HEK293 (cell line): ENCODE data around the gene RAC3.

Source experiments
- CTCF ChIA-PET: fragments of 350-600 bp; formaldehyde crosslinking; extraction: SDS; loops from one replicate; lab custom pipeline; 2021; ENCODE audit warnings: antibody characterized with exemption; lab: Yijun Ruan, JAX
- POLR2A ChIA-PET: fragments of 300-600 bp; formaldehyde crosslinking; extraction: SDS; loops from one replicate; lab custom pipeline; 2020; ENCODE audit warnings: antibody characterized with exemption, inconsistent platforms; lab: Yijun Ruan, JAX
- H3K27ac ChIP-seq: fragments of 200-500 bp; sonication (Bioruptor generic); 2 replicates; pipeline ENCODE4 v1.5.1; 2014; ENCODE audit warnings: low read depth, low read length, control low read depth, inconsistent platforms; ENCODE audit errors: extremely low read depth
- H3K36me3 ChIP-seq, 2 experiments: fragments of 200-500 bp in 1 of 2; sonication (Bioruptor generic) in 1 of 2; 1 replicate in 1 of 2; 2 replicates in 1 of 2; pipeline ENCODE4 v1.5.1; 2014 to 2017; ENCODE audit warnings: inconsistent platforms in 2 of 2, low read length in 2 of 2; ENCODE audit not compliant: control insufficient read depth in 2 of 2, insufficient read depth in 1 of 2
- H3K4me1 ChIP-seq: fragments of 200-500 bp; sonication (Bioruptor generic); 2 replicates; pipeline ENCODE4 v1.5.1; 2014; ENCODE audit warnings: mild to moderate bottlenecking, low read length, inconsistent platforms; ENCODE audit not compliant: control insufficient read depth, insufficient read depth
- H3K4me3 ChIP-seq: 2 replicates; pipeline ENCODE4 v1.5.1; 2011; ENCODE audit warnings: low read depth, mild to moderate bottlenecking, control low read depth, low read length, moderate library complexity
- H3K9me3 ChIP-seq: fragments of 200-500 bp; sonication (Bioruptor generic); 2 replicates; pipeline ENCODE4 v1.5.1; 2014; ENCODE audit warnings: low read depth, low read length, inconsistent platforms; ENCODE audit not compliant: control insufficient read depth, insufficient read depth
- ATF2 ChIP-seq: fragments of 450-650 bp; formaldehyde crosslinking; IDR thresholded peaks from 2 replicates; pipeline ENCODE4 v1.5.1; 2016; ENCODE audit warnings: missing biosample characterization, missing genetic modification characterization, low read depth
- ELK4 ChIP-seq: IDR thresholded peaks from 2 replicates; pipeline ENCODE4 v1.6.1; 2011; ENCODE audit warnings: mild to moderate bottlenecking, low read depth, low read length, borderline replicate concordance
- FEZF1 ChIP-seq: fragments of 450-650 bp; formaldehyde crosslinking; IDR thresholded peaks from 2 replicates; pipeline ENCODE4 v1.5.1; 2016; ENCODE audit warnings: missing biosample characterization, missing genetic modification characterization
- GLI2 ChIP-seq: fragments of 450-650 bp; formaldehyde crosslinking; IDR thresholded peaks from 2 replicates; pipeline ENCODE4; 2017; ENCODE audit warnings: missing biosample characterization, missing genetic modification characterization, low read depth, borderline replicate concordance
- GLIS1 ChIP-seq: fragments of 450-650 bp; formaldehyde crosslinking; IDR thresholded peaks from 2 replicates; pipeline ENCODE4 v1.5.1; 2016; ENCODE audit warnings: missing biosample characterization, missing genetic modification characterization
- KLF17 ChIP-seq: fragments of 450-650 bp; formaldehyde crosslinking; IDR thresholded peaks from 2 replicates; pipeline ENCODE4 v1.5.1; 2016; ENCODE audit warnings: missing biosample characterization, missing genetic modification characterization
- KLF8 ChIP-seq: fragments of 450-650 bp; formaldehyde crosslinking; IDR thresholded peaks from 2 replicates; pipeline ENCODE4 v1.5.1; 2016; ENCODE audit warnings: missing biosample characterization, missing genetic modification characterization
- PATZ1 ChIP-seq: fragments of 450-650 bp; formaldehyde crosslinking; IDR thresholded peaks from 2 replicates; pipeline ENCODE4 v1.5.1; 2016; ENCODE audit warnings: missing biosample characterization, missing genetic modification characterization
- SCRT1 ChIP-seq: fragments of 450-650 bp; formaldehyde crosslinking; IDR thresholded peaks from 2 replicates; pipeline ENCODE4 v1.5.1; 2016; ENCODE audit warnings: missing biosample characterization, missing genetic modification characterization, borderline replicate concordance
- ZBTB21 ChIP-seq: fragments of 450-650 bp; formaldehyde crosslinking; IDR thresholded peaks from 2 replicates; pipeline ENCODE4 v1.5.1; 2017; ENCODE audit warnings: missing biosample characterization, missing genetic modification characterization
- ZBTB49 ChIP-seq: fragments of 450-650 bp; formaldehyde crosslinking; IDR thresholded peaks from 2 replicates; pipeline ENCODE4 v1.5.1; 2016; ENCODE audit warnings: missing biosample characterization, missing genetic modification characterization, low read depth
- ZNF280D ChIP-seq: fragments of 450-650 bp; formaldehyde crosslinking; IDR thresholded peaks from 2 replicates; pipeline ENCODE4 v1.5.1; 2016; ENCODE audit warnings: missing biosample characterization, missing genetic modification characterization
- ZNF335 ChIP-seq: fragments of 450-650 bp; formaldehyde crosslinking; conservative IDR thresholded peaks from 2 replicates; pipeline ENCODE4 v1.5.1; 2016; ENCODE audit warnings: missing biosample characterization, missing genetic modification characterization
- ZNF416 ChIP-seq: fragments of 450-650 bp; formaldehyde crosslinking; IDR thresholded peaks from 2 replicates; pipeline ENCODE4 v1.5.1; 2016; ENCODE audit warnings: missing biosample characterization, missing genetic modification characterization
- ZNF433 ChIP-seq: fragments of 450-650 bp; formaldehyde crosslinking; IDR thresholded peaks from 2 replicates; pipeline ENCODE4 v1.5.1; 2016; ENCODE audit warnings: missing biosample characterization, missing genetic modification characterization, low read depth
- ZNF518A ChIP-seq: fragments of 450-650 bp; formaldehyde crosslinking; conservative IDR thresholded peaks from 2 replicates; pipeline ENCODE4 v1.5.1; 2016; ENCODE audit warnings: low read depth, missing biosample characterization, missing genetic modification characterization
- ZNF521 ChIP-seq: fragments of 450-650 bp; formaldehyde crosslinking; IDR thresholded peaks from 2 replicates; pipeline ENCODE4 v1.5.1; 2017; ENCODE audit warnings: missing biosample characterization, mild to moderate bottlenecking, missing genetic modification characterization
- ZNF555 ChIP-seq: fragments of 450-650 bp; formaldehyde crosslinking; conservative IDR thresholded peaks from 2 replicates; pipeline ENCODE4 v1.5.1; 2017; ENCODE audit warnings: missing biosample characterization, mild to moderate bottlenecking, missing genetic modification characterization, inconsistent platforms
- ZNF747 ChIP-seq: fragments of 450-650 bp; formaldehyde crosslinking; IDR thresholded peaks from 2 replicates; pipeline ENCODE4 v1.5.1; 2016; ENCODE audit warnings: missing biosample characterization, missing genetic modification characterization
- ZSCAN16 ChIP-seq: fragments of 450-650 bp; formaldehyde crosslinking; IDR thresholded peaks from 2 replicates; pipeline ENCODE4 v1.5.1; 2016; ENCODE audit warnings: missing biosample characterization, missing genetic modification characterization

RAC3 gene

GRCh38 chr17:81983639-81984373, 47.7 kb upstream of the RAC3 start:
- H3K9me3 ChIP-seq: no peaks in the 10 kb centered on the region
- no peak for TF ChIP-seq ZNF747 (tag by site-specific recombination)
- no peak for TF ChIP-seq PATZ1 (tag by site-specific recombination)
- TF ChIP-seq ATF2 (tag by site-specific recombination): no peak
- no peak for TF ChIP-seq SCRT1 (tag by site-specific recombination)
- no peak for TF ChIP-seq ZNF416
- no peak for TF ChIP-seq ZBTB49
- no peak for TF ChIP-seq ELK4
- no peak for TF ChIP-seq ZBTB21 (tag by site-specific recombination)
- TF ChIP-seq FEZF1 (tag by site-specific recombination): no peak
- no peak for TF ChIP-seq ZNF280D (tag by site-specific recombination)
- no peak for TF ChIP-seq ZNF555
- TF ChIP-seq KLF17 (tag by site-specific recombination): no peak
- no peak for TF ChIP-seq ZNF518A (tag by site-specific recombination)
- no peak for TF ChIP-seq GLIS1 (tag by site-specific recombination)
- TF ChIP-seq ZNF335 (tag by site-specific recombination): no peak
- TF ChIP-seq ZSCAN16 (tag by site-specific recombination): no peak
- no peak for TF ChIP-seq ZNF433 (tag by site-specific recombination)
- TF ChIP-seq ZNF521 (tag by site-specific recombination): no peak
- no peak for TF ChIP-seq GLI2 (tag by site-specific recombination)
- no peak for TF ChIP-seq KLF8 (tag by site-specific recombination)
- TF ChIP-seq, all 188 proteins: peak for 0
- H3K4me3 ChIP-seq: no peak overlapping the region
- H3K4me1 ChIP-seq: peaks cover 5% of the 10 kb centered on the region
- H3K27ac ChIP-seq: no peak overlapping the region
- CTCF ChIA-PET: interaction anchor here (0.6 to 1.6 kb wide), 3 partner anchors 20 to 24 kb away, joined by 3 to 6 read pairs (median 3); no protein-coding TSS in a partner anchor
- H3K36me3 ChIP-seq: peaks cover 9 to 54% of the 10 kb centered on the region in 2 experiments; a peak in 2 of 3 replicates
- POLR2A ChIA-PET: interaction anchor here (0.6 to 1.2 kb wide), 4 partner anchors 13 to 39 kb away, joined by 3 to 8 read pairs (median 4); partner anchors contain the start of genes CENPX, LRRC45 and NOTUM
